ENCODE measurements around the gene STKLD1. TPM values are rescaled to one million over a fixed set of nuclear protein-coding genes. Genes with fewer than 3 reads are reported as not detected.

The STKLD1 gene
- total RNA-seq, 3 donors from 2014 or later = 0.59 to 3.9 (median 0.96) TPM

DNA sequence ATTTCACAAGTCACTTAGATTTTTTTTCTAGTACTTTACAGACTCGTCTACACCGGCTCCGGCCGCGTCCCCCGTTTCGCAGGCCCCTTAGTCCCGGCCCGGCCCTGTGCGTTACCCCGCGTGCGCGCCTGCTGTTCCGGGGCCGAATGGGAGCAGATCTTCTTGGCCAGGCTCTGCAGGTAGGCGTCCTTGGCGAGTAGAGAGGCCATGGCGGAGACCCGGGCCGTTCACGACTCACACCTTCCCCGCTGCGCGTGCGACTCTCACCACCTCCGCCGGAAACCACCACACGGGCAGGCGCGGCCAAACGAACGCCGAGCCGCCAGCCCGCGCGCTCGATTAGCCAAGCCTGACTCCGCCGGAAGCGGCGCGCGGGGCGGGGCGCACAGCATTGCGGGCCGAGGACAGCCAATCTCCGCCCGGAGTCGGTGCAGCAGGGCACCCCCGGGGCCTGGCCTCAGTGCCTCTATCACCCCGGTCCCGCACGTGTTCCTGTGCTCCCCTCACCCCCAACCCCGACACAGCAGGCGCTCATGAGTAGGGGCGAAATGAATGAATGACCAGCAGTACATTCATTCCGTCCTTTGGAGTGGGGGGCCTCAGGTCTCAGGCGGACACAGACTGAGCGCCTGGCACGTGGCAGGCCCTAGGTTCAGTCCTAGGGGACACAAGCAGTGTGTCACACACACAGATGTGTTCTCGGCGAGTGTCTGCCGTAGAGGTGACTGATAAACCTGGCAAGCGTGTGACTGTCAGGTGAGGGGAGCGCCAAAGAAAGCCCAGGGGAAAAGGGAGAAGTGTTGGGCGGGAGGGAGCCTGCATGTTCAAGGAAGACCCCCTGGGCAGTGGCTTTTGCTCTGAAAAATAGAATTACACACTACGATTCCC, 40.0 kb upstream of the STKLD1 start, which contains the start of gene SURF6:
TSS of gene SURF6 (minus strand) at position 265 of the 888 bp plus-strand sequence. CDS start at position 209, 56 bp downstream.
- Histone ChIP-seq H3K27ac (peak within 1 kb of the TSS; percentile 54 to 78), H3K36me3 (peaks cover 9% of the 10 kb centered on the region), H3K27me3 (no peaks in the 10 kb centered on the region), H3K4me3 (peak within 1 kb of the TSS; percentile 88 to 93 (median 88)), H3K4me1 (peaks cover 0 to 12% of the 10 kb centered on the region in 2 donors), H3K9me3 (no peaks in the 10 kb centered on the region)
- peak; percentile 78 to 87 for DNase-seq (ENCODE audit: low spot score in 2 of 2)
- TF ChIP-seq POLR2AphosphoS5 (IDR thresholded peaks at IDR 0.05) = peak; percentile 82 to 91 (median 89)
- no peak for TF ChIP-seq POLR2A (IDR thresholded peaks at IDR 0.05)
- intact Hi-C loops (cut with DNase I; ENCODE audit: low total_unique reads) = no loop called here

DNA sequence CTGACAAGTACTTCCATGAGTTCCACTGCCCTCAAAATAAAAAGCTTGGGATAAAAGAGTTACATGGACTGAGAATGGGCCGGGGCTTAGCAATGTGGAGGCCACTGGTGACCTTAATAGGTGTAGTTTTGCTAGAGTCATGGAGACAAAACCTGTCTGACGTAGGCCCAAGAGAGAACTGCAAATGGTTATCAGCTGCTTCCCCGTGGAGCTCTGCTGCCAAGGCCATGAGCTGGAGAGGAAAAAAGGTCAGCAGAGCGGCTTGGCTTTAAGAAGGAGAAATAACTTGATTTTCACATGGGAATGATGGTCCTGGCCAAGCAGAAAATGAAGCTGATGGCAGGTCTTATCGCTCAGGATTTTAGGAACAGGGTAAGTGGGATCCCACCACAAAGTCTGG, 36.5 kb upstream of the STKLD1 start:
- no peak for DNase-seq (ENCODE audit: low spot score in 2 of 2)
- Histone ChIP-seq H3K4me3 (no peak overlapping the region), H3K27ac (no peak overlapping the region), H3K9me3 (no peaks in the 10 kb centered on the region), H3K36me3 (peaks cover 5% of the 10 kb centered on the region), H3K27me3 (no peaks in the 10 kb centered on the region), H3K4me1 (peaks cover 0 to 5% of the 10 kb centered on the region in 2 donors)
- intact Hi-C loops (cut with DNase I; ENCODE audit: low total_unique reads) = no loop called here
- no peak for TF ChIP-seq POLR2AphosphoS5 (IDR thresholded peaks at IDR 0.05)
- TF ChIP-seq, protein P1, sequence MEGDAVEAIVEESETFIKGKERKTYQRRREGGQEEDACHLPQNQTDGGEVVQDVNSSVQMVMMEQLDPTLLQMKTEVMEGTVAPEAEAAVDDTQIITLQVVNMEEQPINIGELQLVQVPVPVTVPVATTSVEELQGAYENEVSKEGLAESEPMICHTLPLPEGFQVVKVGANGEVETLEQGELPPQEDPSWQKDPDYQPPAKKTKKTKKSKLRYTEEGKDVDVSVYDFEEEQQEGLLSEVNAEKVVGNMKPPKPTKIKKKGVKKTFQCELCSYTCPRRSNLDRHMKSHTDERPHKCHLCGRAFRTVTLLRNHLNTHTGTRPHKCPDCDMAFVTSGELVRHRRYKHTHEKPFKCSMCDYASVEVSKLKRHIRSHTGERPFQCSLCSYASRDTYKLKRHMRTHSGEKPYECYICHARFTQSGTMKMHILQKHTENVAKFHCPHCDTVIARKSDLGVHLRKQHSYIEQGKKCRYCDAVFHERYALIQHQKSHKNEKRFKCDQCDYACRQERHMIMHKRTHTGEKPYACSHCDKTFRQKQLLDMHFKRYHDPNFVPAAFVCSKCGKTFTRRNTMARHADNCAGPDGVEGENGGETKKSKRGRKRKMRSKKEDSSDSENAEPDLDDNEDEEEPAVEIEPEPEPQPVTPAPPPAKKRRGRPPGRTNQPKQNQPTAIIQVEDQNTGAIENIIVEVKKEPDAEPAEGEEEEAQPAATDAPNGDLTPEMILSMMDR (IDR thresholded peaks at IDR 0.05) = no peak
- TF ChIP-seq POLR2A (IDR thresholded peaks at IDR 0.05) = no peak

DNA sequence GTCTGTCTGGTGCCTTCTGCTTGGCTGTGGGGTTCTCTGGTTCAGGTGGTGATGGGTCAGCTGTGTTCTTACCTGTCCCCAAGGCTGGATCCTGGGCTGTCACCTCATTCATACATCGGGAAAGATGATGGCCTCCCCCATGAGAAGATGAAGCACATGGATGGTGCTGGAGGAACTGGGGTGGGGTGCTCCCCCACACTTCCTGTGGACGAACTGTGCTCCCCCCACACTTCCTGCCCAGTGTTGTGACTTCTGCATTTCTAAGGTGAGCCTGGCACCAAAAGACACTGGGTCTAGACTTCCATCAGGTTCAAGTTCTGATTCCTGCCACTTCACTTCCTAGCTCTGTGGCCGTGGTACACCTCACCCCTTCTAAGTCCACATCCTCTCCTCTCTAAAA, 35.9 kb upstream of the STKLD1 start:
- TF ChIP-seq POLR2A (IDR thresholded peaks at IDR 0.05) = no peak
- TF ChIP-seq, protein P1 (IDR thresholded peaks at IDR 0.05) = no peak
- TF ChIP-seq POLR2AphosphoS5 (IDR thresholded peaks at IDR 0.05) = no peak

GRCh38 chr9:133340916-133341315, 35.2 kb upstream of the STKLD1 start:
- no peak for DNase-seq (ENCODE audit: low spot score in 2 of 2)
- Histone ChIP-seq H3K9me3 (no peaks in the 10 kb centered on the region), H3K36me3 (peaks cover 5% of the 10 kb centered on the region), H3K27me3 (no peaks in the 10 kb centered on the region), H3K4me3 (no peak overlapping the region), H3K4me1 (no peaks in the 10 kb centered on the region), H3K27ac (no peak overlapping the region)
- intact Hi-C loops (cut with DNase I; ENCODE audit: low total_unique reads) = no loop called here
- TF ChIP-seq, protein P1 (IDR thresholded peaks at IDR 0.05) = no peak
- TF ChIP-seq POLR2AphosphoS5 (IDR thresholded peaks at IDR 0.05) (no peak), POLR2A (IDR thresholded peaks at IDR 0.05) (no peak)

More for the DNA sequence above, 35.9 kb upstream of the STKLD1 start:
- DNase-seq (ENCODE audit: low spot score in 2 of 2) = no peak
- intact Hi-C loops (cut with DNase I; ENCODE audit: low total_unique reads) = no loop called here
- Histone ChIP-seq H3K27ac (no peak overlapping the region), H3K4me1 (no peaks in the 10 kb centered on the region), H3K36me3 (peaks cover 5% of the 10 kb centered on the region), H3K9me3 (no peaks in the 10 kb centered on the region), H3K27me3 (no peaks in the 10 kb centered on the region), H3K4me3 (no peak overlapping the region)

DNA sequence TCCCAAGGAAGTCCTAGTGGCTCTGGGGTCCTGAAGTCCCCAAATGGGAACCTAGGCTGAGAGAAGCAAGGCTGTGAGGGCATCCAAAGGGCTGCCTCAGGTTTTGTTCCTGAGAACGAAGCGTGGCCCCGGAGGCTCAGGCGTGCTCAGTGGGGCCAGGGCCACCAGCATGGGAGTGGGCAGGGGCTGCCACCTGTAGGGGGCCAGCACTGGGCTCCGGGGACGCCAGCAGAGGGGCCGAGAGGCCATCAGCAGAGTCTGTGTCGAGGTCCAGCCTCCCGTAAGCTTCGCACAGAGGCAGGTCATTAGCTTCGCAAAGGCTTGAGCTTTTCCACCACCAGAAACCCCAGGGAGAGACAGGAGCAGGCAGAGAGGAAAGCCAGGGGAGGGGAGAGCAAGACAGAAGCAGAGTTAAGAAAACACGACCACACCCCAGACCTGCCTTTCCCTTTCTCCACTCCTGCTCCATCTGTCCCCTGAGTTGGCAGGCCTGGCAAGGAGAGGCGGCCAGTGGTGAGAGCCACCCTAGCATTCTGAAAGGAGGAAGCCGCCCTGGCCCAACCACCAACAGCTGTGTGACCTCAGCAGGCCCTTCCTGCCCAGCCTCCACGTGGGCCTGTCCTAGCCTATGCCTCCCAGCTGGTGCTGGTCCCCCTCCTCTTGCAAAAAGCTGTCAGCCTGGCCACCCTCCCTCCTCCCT, 34.6 kb upstream of the STKLD1 start:
- Histone ChIP-seq H3K27me3 (no peaks in the 10 kb centered on the region), H3K4me3 (no peak overlapping the region), H3K36me3 (peaks cover 5% of the 10 kb centered on the region), H3K27ac (no peak overlapping the region), H3K4me1 (peaks cover 0 to 6% of the 10 kb centered on the region in 2 donors), H3K9me3 (no peaks in the 10 kb centered on the region)
- no peak for DNase-seq (ENCODE audit: low spot score in 2 of 2)
- intact Hi-C loops (cut with DNase I; ENCODE audit: low total_unique reads) = no loop called here
- TF ChIP-seq POLR2A (IDR thresholded peaks at IDR 0.05) (no peak), POLR2AphosphoS5 (IDR thresholded peaks at IDR 0.05) (no peak)
- TF ChIP-seq, protein P1 (IDR thresholded peaks at IDR 0.05) = no peak

All from breast epithelium (tissue), 4 donors.